Measurements from ENCODE around the gene ETV3.

The ETV3 gene

DNA sequence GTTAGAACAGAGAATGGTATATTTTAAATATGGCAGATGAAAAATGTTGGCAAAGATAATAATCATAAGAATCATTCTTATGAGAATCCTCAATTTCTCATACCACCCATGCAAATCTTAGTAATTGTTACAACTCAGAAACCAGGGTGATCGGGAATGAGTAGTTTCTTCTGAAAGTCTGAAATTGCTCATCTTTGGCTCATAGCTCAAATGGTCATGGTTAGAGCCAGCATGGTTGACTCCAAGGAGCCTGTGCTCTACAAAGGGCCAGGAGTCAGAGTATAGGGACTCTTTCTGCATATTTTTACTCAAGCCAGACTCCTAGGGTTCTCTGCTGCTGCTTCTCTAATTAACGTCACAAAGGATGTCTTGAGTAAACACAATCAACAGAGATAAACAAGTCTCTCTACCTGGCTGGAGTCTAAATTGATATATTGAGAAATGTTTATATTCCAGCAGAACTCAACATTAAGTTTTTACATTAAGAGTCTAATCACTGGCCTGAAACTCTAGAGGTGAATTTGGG lies 1.9 kb upstream of the ETV3 start:
- DNase-seq (ENCODE audit: low read depth in 2 of 2, low spot score in 1 of 2): no peak

- DNase-seq (ENCODE audit: low read depth in 2 of 2, low spot score in 1 of 2): no peak
These were observed 989 bp upstream of the ETV3 start for GRCh38 chr1:157139052-157139715.

DNA sequence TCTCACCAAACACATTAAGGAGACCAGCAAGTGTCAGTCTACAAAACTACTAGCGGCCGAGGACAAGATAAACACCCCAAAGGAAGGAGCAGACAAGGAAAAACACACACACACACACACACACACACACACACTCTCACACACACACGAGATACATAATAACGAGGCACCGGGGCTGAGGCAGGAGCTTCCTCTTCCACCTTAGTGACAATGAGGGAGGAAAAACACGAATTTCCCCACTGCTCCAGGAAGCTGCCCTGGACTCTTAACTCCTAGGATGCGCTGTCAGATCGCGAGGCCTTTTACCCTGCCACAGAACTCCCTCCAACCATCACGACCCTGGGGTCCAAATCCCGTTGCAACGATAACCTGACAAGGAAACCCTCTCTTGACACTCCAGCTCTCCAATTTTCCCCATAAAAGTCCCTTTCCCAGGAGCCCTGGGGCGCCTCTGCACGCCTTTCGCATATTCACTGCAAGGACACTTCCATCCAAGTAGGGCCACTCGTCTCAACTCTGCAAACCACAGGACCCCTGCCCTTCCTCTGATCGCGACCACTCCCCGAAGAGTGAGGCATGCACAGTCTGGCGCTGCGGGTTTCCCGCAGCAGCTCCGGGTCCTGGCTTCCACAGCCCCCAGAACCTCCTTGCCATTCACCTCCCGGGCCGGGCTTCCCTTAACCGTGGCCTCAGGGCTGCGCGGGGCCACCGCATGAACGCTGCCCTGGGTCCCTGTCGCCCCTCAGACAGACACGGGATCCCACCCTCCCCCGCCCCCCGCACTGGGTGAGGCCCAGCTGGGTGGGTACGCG lies 581 bp downstream of the ETV3 start:
- no peak for DNase-seq (ENCODE audit: low read depth in 2 of 2, low spot score in 1 of 2)

DNA sequence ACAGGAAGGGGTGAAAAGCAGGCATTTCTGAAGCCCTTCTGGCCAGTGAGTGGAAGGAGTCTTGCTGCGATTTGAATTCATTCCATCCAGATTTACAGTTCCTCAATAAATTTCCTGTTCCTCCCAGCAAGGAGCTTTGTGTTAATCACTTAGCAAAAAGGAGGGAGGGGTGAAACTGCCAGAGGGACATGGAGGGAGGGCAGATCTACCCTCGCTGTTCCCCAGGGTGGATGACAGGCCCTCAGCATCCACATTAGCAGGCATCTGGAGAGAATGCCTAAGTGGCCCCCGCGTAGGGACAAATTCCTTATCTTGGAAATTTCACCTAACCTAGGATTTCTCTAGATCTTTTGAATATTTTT lies 1.2 kb downstream of the ETV3 start:
- DNase-seq (ENCODE audit: low read depth in 2 of 2, low spot score in 1 of 2): no peak

DNA sequence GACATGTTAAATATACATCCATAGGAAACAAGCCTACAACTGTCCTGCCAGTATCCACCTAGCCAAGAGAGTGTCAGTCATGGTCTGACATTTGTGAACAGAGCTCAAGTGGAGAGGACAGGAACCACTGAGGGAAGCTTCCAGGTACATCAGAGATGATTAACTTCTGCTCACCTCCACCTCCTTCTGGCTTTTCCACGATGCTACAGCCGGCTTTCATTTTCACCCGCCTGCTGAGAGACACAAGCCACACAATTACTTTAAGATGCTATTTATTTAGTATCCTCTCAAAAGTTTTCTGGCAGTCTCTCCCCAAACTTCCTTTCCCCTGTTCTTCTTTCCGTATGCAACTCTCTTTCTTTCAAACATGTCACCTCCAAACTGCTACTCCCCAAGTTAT lies 2.1 kb downstream of the ETV3 start:
- no peak for DNase-seq (ENCODE audit: low read depth in 2 of 2, low spot score in 1 of 2)

DNA sequence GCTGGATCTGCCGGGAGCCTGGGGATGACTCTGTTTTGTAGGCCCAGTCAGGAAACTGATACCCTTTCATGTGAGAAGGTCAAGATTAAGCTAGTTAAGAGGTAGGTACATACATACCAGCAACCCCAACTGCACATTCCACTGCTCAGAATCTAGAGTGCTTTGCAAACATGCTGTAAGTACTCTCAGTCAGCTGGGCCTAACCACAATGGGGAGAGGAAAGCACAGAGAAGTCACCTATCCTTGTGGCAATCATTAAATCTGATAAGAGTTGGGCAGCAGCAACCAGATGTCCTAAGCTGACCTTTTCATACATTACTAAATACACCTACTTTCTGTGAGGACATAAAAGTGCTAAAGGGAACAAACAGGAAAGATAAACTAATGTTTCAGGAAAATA lies 2.5 kb downstream of the ETV3 start:
- DNase-seq (ENCODE audit: low read depth in 2 of 2, low spot score in 1 of 2): no peak

DNA sequence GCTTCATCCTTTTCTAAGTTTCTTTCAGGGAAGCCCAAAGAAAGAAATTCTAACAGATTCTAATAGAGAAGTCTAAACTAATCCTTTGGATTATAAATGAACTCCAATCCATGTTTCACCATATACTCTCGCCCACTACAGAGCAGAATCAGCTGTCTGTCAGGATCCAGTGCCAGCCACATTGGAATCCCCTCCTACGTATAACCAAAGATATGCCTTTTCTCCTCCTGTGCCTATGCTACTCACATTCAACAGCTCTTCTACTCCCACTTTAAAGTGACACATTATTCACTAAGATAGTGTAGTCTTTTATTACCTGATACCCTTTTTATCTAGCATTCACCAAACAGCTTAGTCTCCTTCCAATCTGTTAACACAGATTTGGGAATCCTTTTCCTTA lies 3.1 kb downstream of the ETV3 start:
- DNase-seq (ENCODE audit: low read depth in 2 of 2, low spot score in 1 of 2): no peak

DNA sequence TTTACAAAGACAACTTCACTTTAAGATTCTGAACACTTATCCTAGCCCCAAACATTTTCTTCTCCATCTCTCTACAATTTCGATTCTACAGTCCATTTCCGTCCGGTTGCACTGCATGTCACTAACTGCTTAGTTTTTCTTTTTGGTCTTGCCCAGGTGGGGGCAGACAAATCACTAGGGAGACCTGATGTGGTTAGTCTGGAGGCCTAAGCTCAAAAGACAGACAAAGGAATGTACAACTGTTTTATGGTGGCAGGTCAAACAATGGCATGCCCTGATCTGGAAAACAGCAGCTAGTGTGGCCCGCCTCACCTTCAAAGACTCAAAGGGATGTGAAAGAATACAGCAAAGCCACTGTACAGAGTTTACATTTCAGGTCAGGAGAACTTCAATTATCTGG lies 3.8 kb downstream of the ETV3 start:
- no peak for DNase-seq (ENCODE audit: low read depth in 2 of 2, low spot score in 1 of 2)

DNA sequence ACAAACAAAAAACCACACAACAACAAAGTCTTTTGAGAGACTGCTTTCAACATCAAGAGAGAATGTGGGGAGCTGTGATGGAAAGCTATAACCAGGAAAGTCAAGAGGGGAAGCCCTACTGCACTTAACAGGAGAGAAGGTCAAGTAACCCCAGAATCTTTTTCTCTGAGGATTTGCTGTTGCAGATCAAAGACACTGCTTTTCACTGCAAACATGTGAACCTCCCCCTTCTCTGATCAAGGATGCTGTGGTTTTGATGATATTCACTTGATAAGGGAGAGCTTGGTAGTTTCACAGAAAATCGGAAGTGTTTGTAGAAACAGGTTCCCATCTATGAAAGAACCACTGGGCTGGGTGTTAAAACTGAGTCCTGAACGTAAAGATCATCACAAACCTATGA lies 4.8 kb downstream of the ETV3 start:
- DNase-seq (ENCODE audit: low read depth in 2 of 2, low spot score in 1 of 2): no peak

DNA sequence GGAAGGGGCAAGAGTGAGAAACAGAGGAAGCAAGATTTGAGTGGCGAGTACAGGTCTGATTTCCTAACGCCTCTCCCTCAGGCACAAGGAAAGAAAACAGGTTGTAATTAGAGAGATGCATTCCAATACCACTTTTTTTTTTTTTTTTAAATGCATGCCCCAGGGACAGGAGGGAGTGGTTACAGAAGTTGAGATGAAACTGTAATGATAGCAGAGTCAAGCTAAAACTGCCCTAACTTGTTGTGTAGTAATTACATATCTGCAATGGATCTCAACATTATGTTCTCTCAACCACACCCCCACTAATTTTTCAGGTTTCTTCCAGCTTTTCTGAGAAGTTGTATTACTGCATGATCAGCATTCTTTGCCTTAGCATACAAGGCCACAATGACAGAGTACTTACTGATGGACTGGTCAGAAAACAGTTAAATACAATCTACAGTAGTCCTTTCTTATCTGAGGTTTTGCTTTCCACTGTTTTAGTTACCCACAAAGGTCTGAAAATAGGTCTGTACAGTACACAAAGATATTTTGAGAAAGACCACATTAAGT lies 5.5 kb downstream of the ETV3 start:
- DNase-seq (ENCODE audit: low read depth in 2 of 2, low spot score in 1 of 2): no peak

- DNase-seq (ENCODE audit: low read depth in 2 of 2, low spot score in 1 of 2): no peak
These were observed 6.1 kb downstream of the ETV3 start for GRCh38 chr1:157132111-157132510.

GRCh38 chr1:157131281-157131680 lies 6.9 kb downstream of the ETV3 start:
- no peak for DNase-seq (ENCODE audit: low read depth in 2 of 2, low spot score in 1 of 2)

- DNase-seq (ENCODE audit: low read depth in 2 of 2, low spot score in 1 of 2): no peak
These were observed 13.3 kb downstream of the ETV3 start for GRCh38 chr1:157124855-157125254.

DNA sequence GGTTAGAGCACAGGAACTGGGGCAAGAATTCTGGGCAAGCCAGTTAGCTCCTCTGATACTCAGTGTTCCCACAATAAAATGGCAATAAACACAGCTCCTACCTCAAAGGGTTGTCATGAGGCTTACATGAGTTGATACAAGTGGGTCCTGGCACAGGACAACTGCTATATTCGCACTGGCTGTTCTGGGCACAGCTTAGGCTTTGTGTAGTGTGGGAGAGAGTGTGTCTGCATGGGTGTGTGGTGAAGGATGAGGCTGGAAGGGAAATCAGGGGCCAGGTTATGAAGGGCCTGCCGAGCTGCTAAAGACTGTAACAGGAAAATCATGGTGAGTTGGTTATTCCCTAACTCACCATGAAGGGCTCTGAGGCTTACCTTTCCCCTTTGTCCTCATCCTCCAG lies 18.7 kb downstream of the ETV3 start:
- no peak for DNase-seq (ENCODE audit: low read depth in 2 of 2, low spot score in 1 of 2)

GRCh38 chr1:157119008-157119407 lies 19.2 kb downstream of the ETV3 start:
- DNase-seq (ENCODE audit: low read depth in 2 of 2, low spot score in 1 of 2): no peak

DNA sequence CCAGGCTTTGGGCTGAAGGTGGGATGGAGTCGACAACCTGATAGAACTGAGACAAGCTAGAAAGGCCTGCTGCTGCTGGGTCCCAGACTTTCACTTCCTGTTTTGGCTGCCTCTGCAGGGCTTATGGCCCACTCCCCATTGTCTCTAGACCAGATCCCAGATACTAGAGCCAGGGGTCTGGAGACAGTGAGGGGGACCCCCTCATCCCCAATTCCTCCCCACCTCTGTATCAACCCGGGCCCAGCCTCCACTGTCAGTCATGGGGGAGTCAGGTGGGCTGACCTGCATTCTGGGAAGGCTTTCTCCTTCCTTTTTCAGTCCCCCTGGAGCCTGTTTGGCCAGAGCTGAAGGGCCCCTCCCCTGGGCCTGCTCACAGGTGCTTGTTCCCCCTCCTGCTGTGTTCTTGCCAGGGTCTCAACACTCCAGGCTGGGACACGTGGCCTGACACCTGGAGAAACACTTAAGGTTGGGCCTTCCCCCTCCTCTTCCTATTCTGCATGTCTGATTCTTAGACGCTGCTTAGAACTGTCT lies 20.6 kb downstream of the ETV3 start:
- DNase-seq (ENCODE audit: low read depth in 2 of 2, low spot score in 1 of 2): no peak

DNA sequence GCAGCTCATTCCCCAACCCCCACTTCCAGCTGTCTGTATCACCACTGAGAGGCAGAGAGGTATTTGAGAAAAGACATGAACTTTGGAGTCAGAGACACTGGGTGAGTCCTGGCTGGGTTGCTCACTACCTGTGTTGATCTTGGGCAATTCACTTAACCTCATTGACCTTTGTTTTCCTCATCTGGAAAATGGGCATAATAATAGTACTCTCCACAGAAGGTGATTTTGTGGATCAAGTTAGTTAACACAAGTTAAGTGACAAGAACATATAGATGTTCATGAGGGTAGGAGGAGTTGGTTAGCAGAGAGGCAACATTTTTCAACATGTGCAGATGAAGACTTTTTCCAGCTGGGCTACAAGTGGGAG lies 21.5 kb downstream of the ETV3 start:
- no peak for DNase-seq (ENCODE audit: low read depth in 2 of 2, low spot score in 1 of 2)

GRCh38 chr1:157115851-157116736 lies 22.1 kb downstream of the ETV3 start:
- no peak for DNase-seq (ENCODE audit: low read depth in 2 of 2, low spot score in 1 of 2)

GRCh38 chr1:157115429-157115838 lies 22.8 kb downstream of the ETV3 start:
- no peak for DNase-seq (ENCODE audit: low read depth in 2 of 2, low spot score in 1 of 2)

DNA sequence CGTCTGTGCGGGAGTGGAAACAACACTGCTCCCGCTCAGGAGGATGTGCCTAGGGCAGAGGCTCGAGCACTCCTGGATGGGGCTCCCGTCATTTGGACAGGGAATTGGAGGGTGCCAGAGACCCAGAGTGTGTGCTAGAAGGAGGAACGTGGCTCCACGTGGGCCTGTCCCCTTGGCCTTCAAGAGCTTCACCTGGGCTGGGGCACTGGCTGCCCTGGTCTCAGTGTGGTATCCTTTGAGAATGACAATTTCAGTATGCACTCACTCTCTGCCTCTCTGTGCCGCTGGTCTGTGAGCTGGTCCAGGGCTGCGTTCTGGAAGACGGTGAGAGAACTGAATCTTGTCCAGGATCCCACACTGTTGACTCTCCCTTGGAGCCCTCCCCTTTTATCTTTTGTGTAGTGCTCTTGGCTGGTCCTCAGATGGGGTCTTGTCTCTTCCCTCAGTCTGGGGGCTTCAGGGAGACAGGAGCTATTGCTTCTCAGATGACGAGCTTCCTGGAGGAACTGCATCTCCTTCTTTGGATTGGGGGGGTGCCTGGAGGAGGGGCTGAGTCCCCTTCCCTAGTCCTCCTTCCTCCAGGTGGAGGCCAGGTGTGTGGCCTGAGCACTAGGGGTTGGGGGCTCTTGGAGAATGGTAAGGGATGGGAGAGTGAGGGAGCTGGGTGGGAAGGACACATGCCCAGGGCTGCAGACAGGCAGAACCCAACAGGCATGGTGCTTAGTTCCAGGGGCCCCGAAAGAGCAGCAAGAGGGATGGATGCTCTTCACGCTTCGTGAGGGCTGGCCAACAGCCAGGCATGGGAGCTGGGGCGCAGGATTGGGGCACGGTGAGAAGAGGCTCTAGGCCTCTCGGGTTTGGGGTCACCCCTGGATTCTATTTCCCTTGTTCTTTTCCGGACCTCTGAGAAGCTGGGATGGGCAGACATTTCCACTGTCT lies 23.7 kb downstream of the ETV3 start:
- DNase-seq (ENCODE audit: low read depth in 2 of 2, low spot score in 1 of 2): no peak

Measured in stimulated activated CD8-positive, alpha-beta memory T cell treated with anti-CD3 and anti-CD28 coated beads, Interleukin-4, amount 100 ng/mL, for 1 hour (primary cell).